Hepatic stellate cell (primary cell): ENCODE data around the gene SBK1.
A peak's percentile ranks its signal among the peaks of the same experiment; 100 is the strongest.
"Not testable (repeated sequence)": the region's sequence is repeated elsewhere in the genome, so short reads cannot be mapped to it uniquely, and the experiment has no call there.

Experiments
- DNase-seq: peaks from one replicate; pipeline ENCODE4 v3.0.0; 2011; ENCODE audit warnings: low spot score

SBK1 gene

DNA sequence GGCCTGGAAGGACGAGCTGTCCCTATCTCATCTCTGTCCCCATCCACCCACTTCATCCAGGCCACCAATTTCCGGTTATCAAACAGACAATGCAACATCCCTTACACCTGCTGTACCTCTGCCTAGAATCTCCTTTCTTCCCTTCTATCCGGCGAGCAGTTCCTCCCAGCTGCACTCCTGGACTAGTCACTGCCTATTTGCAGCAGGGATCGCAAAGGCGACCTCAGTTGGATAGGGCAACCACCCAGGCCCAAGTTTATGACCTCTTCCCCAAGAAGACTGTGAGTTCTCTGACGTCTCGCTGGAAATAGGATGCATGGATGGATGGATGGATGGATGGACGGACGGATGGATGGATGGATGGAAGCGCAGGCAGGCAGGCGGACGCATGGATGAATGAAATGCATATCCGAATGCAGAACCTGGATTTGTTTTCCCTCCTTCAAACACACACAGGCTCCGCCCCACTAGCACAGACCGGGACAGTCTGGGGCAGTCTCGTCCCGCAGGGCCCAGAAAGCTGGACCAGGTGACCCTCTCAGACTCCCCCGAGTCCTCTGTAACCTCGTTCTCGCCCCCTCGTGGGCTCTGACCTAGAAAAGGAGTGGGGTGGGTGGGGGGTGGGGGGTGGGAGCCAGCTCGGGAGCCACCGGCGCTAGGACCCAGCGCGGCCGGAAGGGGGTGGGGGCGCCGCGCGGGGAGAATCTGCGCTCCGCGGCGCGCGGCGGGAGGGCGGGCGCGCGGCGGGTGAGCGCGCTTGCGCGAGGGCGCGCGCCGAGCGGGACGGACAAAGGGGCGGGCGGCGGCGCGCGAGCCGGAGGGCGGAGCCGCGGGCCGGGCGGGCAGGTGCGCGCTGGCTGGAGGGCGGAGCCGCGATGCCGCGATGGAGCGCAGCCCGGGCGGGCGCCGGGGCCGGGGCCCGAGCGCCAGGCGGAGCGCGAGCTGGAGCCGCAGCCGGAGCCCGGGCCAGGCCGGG is at the start of gene SBK1:
TSS of gene SBK1 (plus strand) at position 875 of the 976 bp plus-strand sequence. CDS start 24,867 bp downstream, outside the sequence.
- DNase-seq = peak; percentile 70

GRCh38 chr16:28249483-28249882 is 42.8 kb upstream of the SBK1 start:
- DNase-seq = not testable (repeated sequence)

DNA sequence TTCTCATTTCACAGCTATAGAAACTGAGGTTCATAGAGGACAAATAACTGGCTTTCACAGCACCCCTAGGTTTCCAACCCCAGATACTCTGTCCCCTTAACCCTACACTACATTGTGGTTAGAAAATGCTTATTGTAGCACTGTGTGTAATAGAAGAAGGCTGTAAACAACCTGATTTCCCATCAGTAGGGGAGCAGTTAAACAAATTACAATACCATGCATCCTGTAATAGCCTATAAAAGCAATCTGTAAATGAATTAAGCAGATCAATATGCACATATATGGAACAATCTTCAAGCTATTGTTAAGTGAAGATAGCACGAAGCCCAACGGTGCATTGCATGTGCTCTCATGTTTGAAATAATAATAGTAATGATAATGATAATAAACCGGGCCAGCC is 41.3 kb upstream of the SBK1 start:
- no peak for DNase-seq

- no peak for DNase-seq
Measured at GRCh38 chr16:28254158-28254557, 38.2 kb upstream of the SBK1 start.

DNA sequence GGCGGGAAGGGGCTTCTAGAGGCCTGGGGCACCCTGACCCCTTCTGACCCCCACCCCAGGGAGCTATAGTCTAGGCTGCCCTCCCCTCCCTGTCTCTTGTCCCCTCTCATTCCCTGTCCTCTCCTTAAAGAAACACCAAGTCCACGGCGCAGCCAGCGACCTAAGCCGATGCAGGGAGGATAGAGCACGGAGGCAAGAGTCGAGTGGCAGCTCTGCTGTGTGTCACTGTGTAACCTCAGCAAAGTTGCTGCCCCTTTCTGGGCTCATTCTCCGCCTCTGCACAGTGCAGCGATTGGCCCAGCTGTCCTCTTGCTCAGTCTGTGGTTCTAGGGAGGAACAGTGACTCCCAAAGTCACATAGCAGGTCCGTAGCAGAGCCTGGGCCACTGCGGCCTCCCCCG is 36.5 kb upstream of the SBK1 start:
- no peak for DNase-seq

DNA sequence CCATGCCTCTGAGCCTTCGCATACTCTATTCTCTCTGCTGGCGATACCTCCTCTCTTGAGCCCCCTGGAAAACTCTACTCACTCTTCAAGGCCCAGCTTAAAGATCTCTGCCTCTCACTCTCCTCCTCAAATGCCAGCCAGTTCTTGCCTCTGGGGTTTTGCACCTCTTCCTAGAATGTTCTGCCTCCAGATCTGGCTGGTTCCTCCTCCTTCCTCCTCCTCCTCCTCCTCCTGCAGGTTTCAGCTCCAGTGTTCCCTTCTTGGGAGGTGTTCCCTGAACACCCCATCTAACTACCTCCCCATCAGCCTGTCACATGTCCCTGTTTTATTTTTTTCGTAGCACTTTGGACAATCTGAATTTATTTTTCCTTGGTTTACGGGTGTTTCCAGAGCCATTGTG is 35.1 kb upstream of the SBK1 start:
- no peak for DNase-seq

- peak; percentile 47 for DNase-seq
Measured at GRCh38 chr16:28258567-28258966, 33.8 kb upstream of the SBK1 start.

DNA sequence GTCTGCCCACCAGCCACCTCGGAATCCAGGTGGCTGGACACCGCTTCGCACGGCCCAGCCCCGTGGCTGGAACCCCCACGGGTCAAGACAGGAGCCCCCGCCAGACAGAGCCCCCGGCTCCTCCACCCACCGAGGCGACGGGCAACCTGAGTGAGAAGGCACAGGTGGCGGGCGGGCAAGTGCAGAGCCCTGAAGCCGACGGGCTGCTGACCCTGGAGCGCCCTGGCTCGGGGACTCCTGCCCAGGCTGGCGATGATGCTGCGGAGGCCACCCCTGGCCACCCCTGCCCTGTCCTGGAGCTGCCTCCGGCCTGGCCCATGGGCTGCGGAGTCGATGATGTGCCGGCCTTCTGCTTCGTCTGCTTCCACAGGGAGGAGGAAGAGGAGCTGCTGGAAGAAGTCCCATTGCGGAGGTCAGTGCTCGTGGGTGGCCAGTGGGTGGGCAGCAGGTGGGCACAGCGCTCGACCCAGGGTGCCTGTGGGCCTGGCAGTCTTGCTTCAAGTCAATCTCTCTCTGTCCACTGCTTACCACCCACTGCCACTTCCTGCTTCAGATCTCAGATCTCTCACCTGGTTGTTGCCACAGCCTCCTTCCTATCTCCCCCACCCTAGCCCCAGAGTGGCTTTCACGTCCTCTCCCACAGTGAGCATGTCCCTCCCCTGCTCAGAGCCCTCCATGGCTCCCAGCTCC is 33.1 kb upstream of the SBK1 start:
- DNase-seq = no peak

GRCh38 chr16:28259781-28260150 is 32.6 kb upstream of the SBK1 start:
- no peak for DNase-seq

DNA sequence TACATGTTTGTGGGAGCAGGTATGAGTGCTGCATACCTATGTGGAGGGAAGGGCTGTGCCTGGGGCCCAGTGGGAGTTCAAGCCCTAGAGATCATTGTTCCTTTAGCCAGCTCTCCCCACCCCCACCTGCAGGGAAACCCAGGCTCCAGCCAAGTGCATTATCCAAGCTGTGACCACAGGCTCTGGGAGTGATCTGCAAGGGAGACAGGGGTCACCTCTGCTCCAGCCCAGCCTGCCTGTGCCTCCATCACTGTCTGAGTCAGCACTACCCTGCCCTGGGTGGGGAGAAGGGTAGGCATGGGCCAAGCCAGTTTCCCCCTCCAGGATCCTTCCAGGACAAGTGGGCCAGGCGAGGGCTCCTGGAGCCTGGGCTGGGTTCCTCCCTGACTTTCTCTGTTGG is 32.1 kb upstream of the SBK1 start:
- DNase-seq = no peak

DNA sequence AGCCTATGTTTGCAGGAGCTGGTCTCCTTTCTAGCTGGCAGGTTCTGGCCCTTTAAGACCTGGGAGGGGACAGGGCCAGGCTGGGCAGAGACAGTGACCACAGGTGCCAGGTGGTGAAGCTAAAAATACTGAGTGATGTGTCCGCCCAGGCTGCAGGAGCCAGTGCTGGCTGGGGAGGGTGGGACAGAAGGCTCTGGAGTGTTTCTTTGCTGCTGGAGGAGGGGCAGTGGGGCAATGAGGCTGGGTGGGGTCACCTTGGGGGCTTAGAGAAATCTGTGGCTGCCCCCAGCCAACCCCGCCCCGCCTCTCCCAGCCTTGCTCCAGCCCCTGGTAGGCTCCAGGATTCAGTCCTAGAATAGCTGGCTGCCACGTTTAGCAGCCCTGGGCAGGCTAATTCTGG is 30.4 kb upstream of the SBK1 start:
- DNase-seq = no peak

DNA sequence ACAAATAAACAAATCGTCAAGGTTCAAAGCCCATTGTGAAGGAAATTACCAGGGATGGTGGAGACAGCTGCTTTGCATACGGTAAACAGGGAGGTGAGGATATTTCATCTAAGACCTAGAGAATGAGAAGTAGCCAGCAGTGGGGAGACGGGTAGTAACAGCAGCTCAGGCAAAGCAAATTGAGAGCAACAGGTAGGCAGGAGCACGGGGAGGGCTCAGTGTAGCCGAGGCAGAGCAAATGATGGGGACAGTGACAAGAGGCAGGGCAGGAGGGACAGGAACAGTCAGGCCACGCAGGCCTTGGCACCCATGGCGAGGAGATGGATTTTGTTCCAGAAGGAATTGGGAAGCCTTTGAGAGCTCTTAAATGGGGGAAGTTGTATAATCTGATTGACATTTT is 29.0 kb upstream of the SBK1 start:
- no peak for DNase-seq

DNA sequence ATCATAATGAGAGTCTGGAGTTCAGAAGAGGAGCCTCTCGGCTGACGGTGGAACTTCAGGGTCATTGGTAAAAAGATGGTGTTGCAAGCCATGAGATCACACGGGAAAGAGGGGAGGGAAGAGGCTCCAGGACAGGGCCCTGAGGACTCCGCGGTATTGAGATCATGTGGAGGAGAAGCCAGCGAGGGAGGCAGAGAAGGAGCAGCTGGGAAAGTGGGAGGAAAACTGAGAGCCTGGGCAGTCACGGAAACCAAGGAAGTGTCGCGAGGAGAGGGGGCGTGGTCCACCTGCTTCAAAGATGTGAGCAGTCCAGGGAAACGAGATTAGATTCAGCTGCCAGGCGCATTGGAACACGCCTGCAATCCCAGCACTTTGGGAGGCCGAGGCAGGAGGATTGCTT is 27.7 kb upstream of the SBK1 start:
- no peak for DNase-seq

GRCh38 chr16:28265822-28266221 is 26.5 kb upstream of the SBK1 start:
- no peak for DNase-seq

- DNase-seq = no peak
Measured at GRCh38 chr16:28267356-28267755, 25.0 kb upstream of the SBK1 start.

DNA sequence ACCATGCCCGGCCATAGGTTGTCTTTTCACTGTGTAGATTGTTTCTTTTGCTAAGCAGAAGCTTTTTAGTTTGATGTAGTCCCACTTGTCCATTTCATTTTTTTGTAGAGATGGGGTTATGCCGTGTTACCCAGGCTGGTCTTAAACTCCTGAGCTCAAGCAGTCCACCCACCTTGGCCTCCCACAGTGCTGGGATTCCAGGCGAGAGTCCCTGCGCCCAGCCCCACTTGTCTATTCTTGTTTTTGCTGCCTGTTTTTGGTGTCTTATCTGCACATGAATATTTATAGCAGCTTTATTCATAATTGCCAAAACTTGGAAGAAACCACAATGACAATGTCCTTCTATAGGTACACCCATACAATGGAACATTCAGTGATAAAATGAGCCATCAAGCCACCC is 18.8 kb upstream of the SBK1 start:
- no peak for DNase-seq

DNA sequence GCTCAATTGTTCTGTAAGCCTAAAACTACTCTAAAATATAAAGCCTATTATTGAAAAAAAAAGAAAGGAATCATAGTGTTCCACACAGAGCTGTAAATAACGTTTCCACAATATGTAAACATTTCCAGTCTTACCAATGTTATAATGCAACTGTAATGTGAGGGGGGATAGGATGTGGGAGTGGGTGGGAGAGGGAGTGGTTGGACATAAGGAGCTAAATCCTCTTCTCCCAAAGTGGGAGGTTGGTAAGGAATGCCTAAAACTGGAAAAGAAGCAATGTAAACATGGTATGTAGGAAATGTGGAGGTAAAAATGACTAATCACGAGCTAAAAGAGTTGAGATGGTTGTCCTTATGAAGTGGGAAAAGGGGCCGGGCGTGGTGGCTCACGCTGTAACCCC is 17.6 kb upstream of the SBK1 start:
- no peak for DNase-seq

DNA sequence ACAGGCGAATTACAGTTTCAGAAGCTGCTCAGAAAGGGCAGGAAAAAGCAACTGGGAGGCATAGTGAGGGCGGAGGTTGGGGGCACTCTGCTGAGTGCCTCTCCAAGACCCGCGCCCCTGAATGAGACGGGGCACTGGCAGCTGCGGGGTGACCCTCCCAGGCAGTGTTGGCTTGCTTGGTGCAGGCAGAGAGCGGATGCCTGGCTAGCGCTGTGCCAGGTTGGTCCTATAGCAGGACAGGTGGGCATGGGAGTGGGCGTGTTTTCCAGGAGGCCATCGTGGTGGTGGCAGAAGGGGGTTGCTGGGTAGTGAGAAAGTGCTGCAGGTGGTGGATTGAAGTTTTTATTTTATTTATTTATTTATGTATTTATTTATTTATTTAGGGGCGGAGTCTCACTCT is 16.0 kb upstream of the SBK1 start:
- no peak for DNase-seq

- DNase-seq = peak; percentile 79
Measured at GRCh38 chr16:28277537-28278388, 14.6 kb upstream of the SBK1 start.

- no peak for DNase-seq
Measured at GRCh38 chr16:28279006-28279405, 13.3 kb upstream of the SBK1 start.

GRCh38 chr16:28280881-28281836 is 11.2 kb upstream of the SBK1 start:
- DNase-seq = no peak
